ENCODE measurements around the gene RACGAP1. TPM values are rescaled to one million over a fixed set of nuclear protein-coding genes. Genes with fewer than 3 reads are reported as not detected.

The RACGAP1 gene
- total RNA-seq, 4 donors from 2014 or later, result 13.8 to 20.4 (median 16.2) TPM

DNA sequence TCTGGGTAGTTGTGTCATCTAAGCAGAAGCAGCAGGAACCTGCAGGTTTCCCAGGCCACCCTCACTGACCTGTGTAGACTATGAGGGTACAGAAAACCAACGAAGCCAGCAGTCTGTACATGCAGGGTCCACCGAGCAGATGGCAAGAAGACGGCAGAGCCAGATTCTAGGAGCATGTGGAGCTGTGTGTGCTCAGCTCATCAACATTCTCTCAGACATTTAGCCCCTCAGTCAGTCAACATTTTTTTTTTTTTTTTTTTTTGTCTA, 24.8 kb upstream of the RACGAP1 start:
- DNase-seq (ENCODE audit: low spot score in 2 of 2), result no peak
- Histone ChIP-seq H3K4me1 (peaks cover 14% of the 10 kb centered on the region), H3K36me3 (no peaks in the 10 kb centered on the region), H3K27me3 (peaks cover 4% of the 10 kb centered on the region), H3K27ac (no peak overlapping the region), H3K4me3 (peak overlapping the region; percentile 37), H3K9me3 (no peaks in the 10 kb centered on the region)
- 96% methylated on average over 3 of the region's 3 CpGs for WGBS
- TF ChIP-seq EP300 (IDR thresholded peaks at IDR 0.05) (no peak), POLR2A (IDR thresholded peaks at IDR 0.05) (no peak), POLR2AphosphoS5 (IDR thresholded peaks at IDR 0.05) (no peak)

DNA sequence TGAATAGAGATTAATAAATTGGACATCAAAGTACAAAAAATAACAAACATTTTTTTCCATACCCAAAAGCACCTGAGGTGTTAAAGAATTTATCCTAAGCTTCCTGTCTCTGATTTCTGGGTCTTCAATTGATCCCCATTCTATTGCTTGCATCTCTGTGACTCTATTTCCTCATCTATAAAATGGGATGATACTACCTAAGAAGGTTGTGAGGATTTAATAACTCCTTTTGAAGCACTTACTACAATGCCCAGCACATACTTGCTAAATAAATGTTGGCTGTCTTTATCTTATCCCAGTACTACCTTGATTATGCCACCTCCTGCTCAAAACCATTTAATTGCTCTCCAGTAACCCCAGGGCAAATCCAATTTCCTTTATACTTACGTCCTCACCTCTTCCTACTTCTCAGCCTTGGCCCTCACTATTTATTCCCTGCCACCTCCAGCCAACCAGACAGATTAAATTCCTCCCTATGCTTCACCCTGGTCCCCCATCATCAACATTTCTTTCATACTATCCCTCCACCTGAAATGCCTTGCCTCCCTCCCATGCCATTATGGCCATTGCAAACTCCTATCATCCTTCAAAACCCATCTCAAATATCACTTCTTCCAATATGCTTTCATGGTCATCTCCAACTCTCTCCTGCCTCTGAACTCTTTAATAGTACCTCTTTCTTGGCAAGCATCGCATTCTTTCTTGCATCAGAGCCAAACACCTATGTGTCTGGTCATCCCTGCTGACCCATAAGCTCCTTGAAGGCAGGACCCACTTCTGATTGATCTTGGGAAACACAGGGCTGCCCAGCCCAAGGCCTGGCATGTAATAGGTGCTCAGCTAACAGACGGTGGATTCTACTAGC, 24.2 kb upstream of the RACGAP1 start:
- no peaks in the 10 kb centered on the region for H3K36me3 ChIP-seq
- TF ChIP-seq, protein P1, sequence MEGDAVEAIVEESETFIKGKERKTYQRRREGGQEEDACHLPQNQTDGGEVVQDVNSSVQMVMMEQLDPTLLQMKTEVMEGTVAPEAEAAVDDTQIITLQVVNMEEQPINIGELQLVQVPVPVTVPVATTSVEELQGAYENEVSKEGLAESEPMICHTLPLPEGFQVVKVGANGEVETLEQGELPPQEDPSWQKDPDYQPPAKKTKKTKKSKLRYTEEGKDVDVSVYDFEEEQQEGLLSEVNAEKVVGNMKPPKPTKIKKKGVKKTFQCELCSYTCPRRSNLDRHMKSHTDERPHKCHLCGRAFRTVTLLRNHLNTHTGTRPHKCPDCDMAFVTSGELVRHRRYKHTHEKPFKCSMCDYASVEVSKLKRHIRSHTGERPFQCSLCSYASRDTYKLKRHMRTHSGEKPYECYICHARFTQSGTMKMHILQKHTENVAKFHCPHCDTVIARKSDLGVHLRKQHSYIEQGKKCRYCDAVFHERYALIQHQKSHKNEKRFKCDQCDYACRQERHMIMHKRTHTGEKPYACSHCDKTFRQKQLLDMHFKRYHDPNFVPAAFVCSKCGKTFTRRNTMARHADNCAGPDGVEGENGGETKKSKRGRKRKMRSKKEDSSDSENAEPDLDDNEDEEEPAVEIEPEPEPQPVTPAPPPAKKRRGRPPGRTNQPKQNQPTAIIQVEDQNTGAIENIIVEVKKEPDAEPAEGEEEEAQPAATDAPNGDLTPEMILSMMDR (IDR thresholded peaks at IDR 0.05), result no peak
- TF ChIP-seq POLR2A (IDR thresholded peaks at IDR 0.05) (no peak), POLR2AphosphoS5 (IDR thresholded peaks at IDR 0.05) (no peak), EP300 (IDR thresholded peaks at IDR 0.05) (no peak)
- WGBS, result 85% methylated on average over 3 of the region's 3 CpGs
- H3K27me3 ChIP-seq, result peaks cover 4% of the 10 kb centered on the region
- DNase-seq (ENCODE audit: low spot score in 2 of 2), result no peak
- peaks cover 14% of the 10 kb centered on the region for H3K4me1 ChIP-seq
- no peak overlapping the region for H3K4me3 ChIP-seq
- H3K9me3 ChIP-seq, result no peaks in the 10 kb centered on the region
- no peak overlapping the region for H3K27ac ChIP-seq

DNA sequence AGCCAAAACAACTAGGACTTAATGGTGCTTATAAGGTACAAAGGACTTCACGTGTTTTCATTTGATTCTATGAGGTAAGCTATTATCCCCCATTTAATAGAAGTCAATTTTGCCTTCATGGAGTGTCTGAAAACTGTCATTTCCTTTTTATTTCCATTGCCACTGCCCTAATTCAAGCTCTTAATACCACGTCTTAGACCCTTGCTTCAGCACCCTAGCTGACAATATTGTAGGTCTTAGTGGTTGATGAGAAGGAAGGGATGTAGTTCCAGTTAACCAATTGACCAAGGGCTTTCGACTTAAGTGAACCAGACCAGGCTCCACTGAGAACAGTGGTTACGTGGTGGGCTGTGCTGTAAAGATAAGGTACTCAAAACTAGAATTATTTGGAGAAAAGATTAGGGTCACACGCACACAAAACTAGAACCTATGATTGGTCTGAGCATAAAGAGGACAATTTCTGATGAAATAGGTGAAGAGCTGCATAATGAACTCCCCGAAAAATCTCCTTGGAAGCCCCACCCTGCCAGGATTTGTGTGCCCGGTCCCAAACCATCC, 22.5 kb upstream of the RACGAP1 start:
- DNase-seq (ENCODE audit: low spot score in 2 of 2), result no peak
- Histone ChIP-seq H3K27me3 (peaks cover 4% of the 10 kb centered on the region), H3K9me3 (no peaks in the 10 kb centered on the region), H3K4me1 (peaks cover 14% of the 10 kb centered on the region), H3K36me3 (no peaks in the 10 kb centered on the region), H3K27ac (no peak overlapping the region), H3K4me3 (no peak overlapping the region)
- no peak for TF ChIP-seq EP300 (IDR thresholded peaks at IDR 0.05)
- no peak for TF ChIP-seq POLR2AphosphoS5 (IDR thresholded peaks at IDR 0.05)
- TF ChIP-seq POLR2A (IDR thresholded peaks at IDR 0.05), result no peak
- TF ChIP-seq, protein P1 (IDR thresholded peaks at IDR 0.05), result no peak
- WGBS, result 93% methylated on average over 7 of the region's 7 CpGs

DNA sequence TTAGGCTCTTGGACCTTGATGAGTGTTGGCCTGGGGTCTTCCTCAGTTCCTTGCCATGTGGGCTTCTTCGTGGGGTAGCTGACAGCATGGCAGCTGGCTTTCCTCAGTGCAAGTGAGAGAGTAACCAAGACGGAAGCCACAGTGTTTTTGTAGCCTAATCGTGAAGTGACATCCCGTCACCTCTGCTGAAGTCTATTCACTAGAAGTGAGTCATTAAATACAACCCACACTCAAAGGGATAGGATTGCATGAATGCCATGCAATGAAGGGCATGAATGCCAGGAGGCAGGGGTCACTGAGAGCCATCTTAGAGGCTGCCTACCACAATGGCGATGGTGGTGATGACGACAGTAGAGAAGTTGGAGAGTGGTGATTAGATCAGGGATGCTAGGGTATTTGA, 18.6 kb upstream of the RACGAP1 start:
- TF ChIP-seq, protein P1 (IDR thresholded peaks at IDR 0.05), result no peak
- no peak for TF ChIP-seq POLR2A (IDR thresholded peaks at IDR 0.05)
- TF ChIP-seq POLR2AphosphoS5 (IDR thresholded peaks at IDR 0.05), result no peak
- TF ChIP-seq EP300 (IDR thresholded peaks at IDR 0.05), result no peak
- Histone ChIP-seq H3K4me3 (no peak overlapping the region), H3K4me1 (peaks cover 8% of the 10 kb centered on the region), H3K9me3 (no peaks in the 10 kb centered on the region), H3K36me3 (no peaks in the 10 kb centered on the region), H3K27me3 (peaks cover 4% of the 10 kb centered on the region), H3K27ac (no peak overlapping the region)
- 74% methylated on average over 6 of the region's 6 CpGs for WGBS
- DNase-seq (ENCODE audit: low spot score in 2 of 2), result no peak

DNA sequence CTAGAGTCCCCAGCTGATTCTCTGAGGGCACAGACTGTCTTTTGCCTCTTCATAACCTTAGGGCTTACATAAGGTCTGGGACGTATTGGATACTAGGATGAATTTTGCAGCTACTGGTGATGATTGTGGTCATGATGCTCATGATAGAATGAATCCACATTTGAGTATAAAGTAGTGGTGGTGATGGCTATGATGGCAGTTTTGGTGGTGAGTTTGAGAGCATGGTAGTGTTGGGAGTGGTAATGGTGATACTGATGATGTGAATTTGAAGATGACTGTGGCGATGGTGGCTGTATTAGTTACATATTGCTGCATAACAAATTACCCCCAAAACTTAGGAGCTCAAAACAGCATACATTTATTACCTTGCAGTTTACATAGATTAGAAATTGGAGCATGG, 18.0 kb upstream of the RACGAP1 start:
- 83% methylated on average over 2 of the region's 2 CpGs for WGBS
- Histone ChIP-seq H3K27ac (no peak overlapping the region), H3K9me3 (no peaks in the 10 kb centered on the region), H3K27me3 (no peaks in the 10 kb centered on the region), H3K36me3 (no peaks in the 10 kb centered on the region), H3K4me1 (peaks cover 8% of the 10 kb centered on the region), H3K4me3 (no peak overlapping the region)
- TF ChIP-seq EP300 (IDR thresholded peaks at IDR 0.05) (no peak), POLR2A (IDR thresholded peaks at IDR 0.05) (no peak), POLR2AphosphoS5 (IDR thresholded peaks at IDR 0.05) (no peak)
- TF ChIP-seq, protein P1 (IDR thresholded peaks at IDR 0.05), result no peak
- DNase-seq (ENCODE audit: low spot score in 2 of 2), result no peak
